Coronary artery (tissue), 2 donors: Measurements from ENCODE around the gene C19orf81.

Source experiments
- DNase-seq: peaks from one replicate; pipeline ENCODE4 v3.0.0-alpha.2; 2017; ENCODE audit warnings: low spot score
- H3K27ac ChIP-seq, 2 donors: fragments of 200-600 bp; sonication (generic); one replicate each; pipeline ENCODE4 v1.5.1; 2016 to 2019
- H3K4me3 ChIP-seq: fragments of 200-600 bp; sonication (generic); 2 replicates; pipeline ENCODE4 v1.5.1; 2016; ENCODE audit warnings: mild to moderate bottlenecking, moderate library complexity
- TF ChIP-seq, protein P1 (sequence below): fragments of 200-600 bp; sonication (generic); IDR thresholded peaks from one replicate; pipeline ENCODE4 v1.5.1; 2019; ENCODE audit warnings: antibody characterized with exemption

The C19orf81 gene

GRCh38 chr19:50633973-50634372 lies 15.3 kb upstream of the C19orf81 start:
- H3K4me3 ChIP-seq: no peak overlapping the region
- no peak for DNase-seq
- TF ChIP-seq, protein P1, sequence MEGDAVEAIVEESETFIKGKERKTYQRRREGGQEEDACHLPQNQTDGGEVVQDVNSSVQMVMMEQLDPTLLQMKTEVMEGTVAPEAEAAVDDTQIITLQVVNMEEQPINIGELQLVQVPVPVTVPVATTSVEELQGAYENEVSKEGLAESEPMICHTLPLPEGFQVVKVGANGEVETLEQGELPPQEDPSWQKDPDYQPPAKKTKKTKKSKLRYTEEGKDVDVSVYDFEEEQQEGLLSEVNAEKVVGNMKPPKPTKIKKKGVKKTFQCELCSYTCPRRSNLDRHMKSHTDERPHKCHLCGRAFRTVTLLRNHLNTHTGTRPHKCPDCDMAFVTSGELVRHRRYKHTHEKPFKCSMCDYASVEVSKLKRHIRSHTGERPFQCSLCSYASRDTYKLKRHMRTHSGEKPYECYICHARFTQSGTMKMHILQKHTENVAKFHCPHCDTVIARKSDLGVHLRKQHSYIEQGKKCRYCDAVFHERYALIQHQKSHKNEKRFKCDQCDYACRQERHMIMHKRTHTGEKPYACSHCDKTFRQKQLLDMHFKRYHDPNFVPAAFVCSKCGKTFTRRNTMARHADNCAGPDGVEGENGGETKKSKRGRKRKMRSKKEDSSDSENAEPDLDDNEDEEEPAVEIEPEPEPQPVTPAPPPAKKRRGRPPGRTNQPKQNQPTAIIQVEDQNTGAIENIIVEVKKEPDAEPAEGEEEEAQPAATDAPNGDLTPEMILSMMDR: no peak
- H3K27ac ChIP-seq: no peak overlapping the region

- H3K27ac ChIP-seq: no peak overlapping the region
- H3K4me3 ChIP-seq: no peak overlapping the region
- TF ChIP-seq, protein P1: no peak
- DNase-seq: no peak
These were observed 12.7 kb upstream of the C19orf81 start for GRCh38 chr19:50636317-50637085.

- no peak overlapping the region for H3K27ac ChIP-seq
- peak overlapping the region; percentile 74 for H3K4me3 ChIP-seq
- TF ChIP-seq, protein P1: no peak
These were observed 10.6 kb upstream of the C19orf81 start for GRCh38 chr19:50638600-50638999.

GRCh38 chr19:50639121-50640112 lies 9.8 kb upstream of the C19orf81 start, which contains the start of gene SYT3:
Gene SYT3, minus strand, starts transcription at chr19:50639881. Its CDS starts 2,470 bp downstream, at chr19:50637411.
- no peak for DNase-seq
- TF ChIP-seq, protein P1: no peak
- Histone ChIP-seq H3K27ac (no peak within 1 kb of the TSS), H3K4me3 (peak within 1 kb of the TSS; percentile 74)

More at GRCh38 chr19:50638600-50638999, 10.6 kb upstream of the C19orf81 start:
- DNase-seq: no peak

- H3K27ac ChIP-seq: no peak overlapping the region
- no peak for DNase-seq
- TF ChIP-seq, protein P1: no peak
- H3K4me3 ChIP-seq: no peak overlapping the region
These were observed 8.9 kb upstream of the C19orf81 start for GRCh38 chr19:50640368-50640767.

- no peak for DNase-seq
- TF ChIP-seq, protein P1: no peak
- Histone ChIP-seq H3K27ac (no peak overlapping the region), H3K4me3 (no peak overlapping the region)
These were observed 4.8 kb upstream of the C19orf81 start for GRCh38 chr19:50644315-50644915.
